HG02973 (cell line): ENCODE measurements around the gene ACOX2.

Source experiments
- ATAC-seq: cut with Tn5 transposase; IDR thresholded peaks from one replicate; pipeline ENCODE4 v1.9.1; 2021; ENCODE audit warnings: moderate library complexity; ENCODE audit not compliant: unreplicated experiment

The ACOX2 gene

GRCh38 chr3:58514405-58514804 lies 22.6 kb downstream of the ACOX2 start:
- no peak for ATAC-seq

- ATAC-seq = no peak
Observed at GRCh38 chr3:58508437-58508836, 28.6 kb downstream of the ACOX2 start.

GRCh38 chr3:58507356-58508078 lies 29.5 kb downstream of the ACOX2 start:
- no peak for ATAC-seq

GRCh38 chr3:58502872-58503271 lies 34.1 kb downstream of the ACOX2 start:
- no peak for ATAC-seq

- no peak for ATAC-seq
Observed at GRCh38 chr3:58497097-58497496, 39.9 kb downstream of the ACOX2 start.

GRCh38 chr3:58496206-58496857 lies 40.7 kb downstream of the ACOX2 start:
- ATAC-seq = no peak

- ATAC-seq = no peak
Observed at GRCh38 chr3:58495101-58495500, 41.9 kb downstream of the ACOX2 start.

GRCh38 chr3:58494107-58494506 lies 42.9 kb downstream of the ACOX2 start:
- no peak for ATAC-seq

- ATAC-seq = no peak
Observed at GRCh38 chr3:58492494-58492905, 44.5 kb downstream of the ACOX2 start.

- peak; percentile 90 for ATAC-seq
Observed at GRCh38 chr3:58491506-58492402, 45.2 kb downstream of the ACOX2 start, which contains the start of gene KCTD6. KCTD6 (plus strand) TSS chr3:58492096; CDS start chr3:58498756, 6,660 bp downstream.

GRCh38 chr3:58490860-58491501 lies 46.0 kb downstream of the ACOX2 start:
- no peak for ATAC-seq

- no peak for ATAC-seq
Observed at GRCh38 chr3:58488967-58489366, 48.0 kb downstream of the ACOX2 start.

GRCh38 chr3:58487140-58487886 lies 49.7 kb downstream of the ACOX2 start:
- no peak for ATAC-seq

- no peak for ATAC-seq
Observed at GRCh38 chr3:58485801-58486435, 51.1 kb downstream of the ACOX2 start.

GRCh38 chr3:58484722-58485069 lies 52.3 kb downstream of the ACOX2 start:
- no peak for ATAC-seq

- no peak for ATAC-seq
Observed at GRCh38 chr3:58484045-58484721, 52.8 kb downstream of the ACOX2 start.

- ATAC-seq = no peak
Observed at GRCh38 chr3:58482917-58483636, 53.9 kb downstream of the ACOX2 start.

- ATAC-seq = no peak
Observed at GRCh38 chr3:58480309-58480708, 56.7 kb downstream of the ACOX2 start.

- ATAC-seq = no peak
Observed at GRCh38 chr3:58478781-58479180, 58.2 kb downstream of the ACOX2 start.
